ENCODE measurements around the gene KRT17. TPM values are rescaled to one million over a fixed set of nuclear protein-coding genes. Genes with fewer than 3 reads are reported as not detected.

KRT17 gene
- polyA plus RNA-seq, 1 donor from 2014 or later: not detected

DNA sequence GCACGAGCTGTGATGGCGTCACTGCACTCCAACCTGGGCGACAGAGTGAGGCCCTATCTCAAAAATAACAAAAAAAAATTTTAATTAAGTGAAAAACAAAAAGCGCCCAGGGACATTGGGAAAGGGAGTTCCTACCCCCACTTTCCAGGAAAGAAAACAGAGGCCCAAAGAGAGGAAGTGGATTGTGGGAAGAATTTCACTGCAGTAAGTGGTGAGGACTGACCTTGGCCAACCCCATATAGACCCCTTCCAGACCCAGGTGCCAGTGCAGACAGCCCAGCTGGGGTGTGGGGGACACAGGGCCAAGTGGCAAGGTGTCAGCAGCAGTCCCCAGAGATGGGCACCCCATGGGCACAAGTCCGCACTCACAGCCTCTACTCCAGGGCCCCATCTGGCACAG, 29.0 kb upstream of the KRT17 start:
- TF ChIP-seq TAF1 (IDR thresholded peaks at IDR 0.05; ENCODE audit: low read depth) (no peak), RAD21 (conservative IDR thresholded peaks at IDR 0.05) (no peak), MXI1 (conservative IDR thresholded peaks at IDR 0.05; ENCODE audit: poor library complexity, severe bottlenecking) (no peak), POLR2AphosphoS5 (IDR thresholded peaks at IDR 0.05) (no peak), EZH2 (IDR thresholded peaks at IDR 0.05; ENCODE audit: borderline replicate concordance, insufficient read depth, low read length, poor library complexity, severe bottlenecking) (no peak), EP300 (conservative IDR thresholded peaks at IDR 0.05; ENCODE audit: poor library complexity, severe bottlenecking) (no peak), SMC3 (conservative IDR thresholded peaks at IDR 0.05; ENCODE audit: poor library complexity) (no peak)
- TF ChIP-seq, protein P1, sequence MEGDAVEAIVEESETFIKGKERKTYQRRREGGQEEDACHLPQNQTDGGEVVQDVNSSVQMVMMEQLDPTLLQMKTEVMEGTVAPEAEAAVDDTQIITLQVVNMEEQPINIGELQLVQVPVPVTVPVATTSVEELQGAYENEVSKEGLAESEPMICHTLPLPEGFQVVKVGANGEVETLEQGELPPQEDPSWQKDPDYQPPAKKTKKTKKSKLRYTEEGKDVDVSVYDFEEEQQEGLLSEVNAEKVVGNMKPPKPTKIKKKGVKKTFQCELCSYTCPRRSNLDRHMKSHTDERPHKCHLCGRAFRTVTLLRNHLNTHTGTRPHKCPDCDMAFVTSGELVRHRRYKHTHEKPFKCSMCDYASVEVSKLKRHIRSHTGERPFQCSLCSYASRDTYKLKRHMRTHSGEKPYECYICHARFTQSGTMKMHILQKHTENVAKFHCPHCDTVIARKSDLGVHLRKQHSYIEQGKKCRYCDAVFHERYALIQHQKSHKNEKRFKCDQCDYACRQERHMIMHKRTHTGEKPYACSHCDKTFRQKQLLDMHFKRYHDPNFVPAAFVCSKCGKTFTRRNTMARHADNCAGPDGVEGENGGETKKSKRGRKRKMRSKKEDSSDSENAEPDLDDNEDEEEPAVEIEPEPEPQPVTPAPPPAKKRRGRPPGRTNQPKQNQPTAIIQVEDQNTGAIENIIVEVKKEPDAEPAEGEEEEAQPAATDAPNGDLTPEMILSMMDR (IDR thresholded peaks at IDR 0.05; ENCODE audit: poor library complexity, severe bottlenecking): no peak
- TF ChIP-seq, protein P2, sequence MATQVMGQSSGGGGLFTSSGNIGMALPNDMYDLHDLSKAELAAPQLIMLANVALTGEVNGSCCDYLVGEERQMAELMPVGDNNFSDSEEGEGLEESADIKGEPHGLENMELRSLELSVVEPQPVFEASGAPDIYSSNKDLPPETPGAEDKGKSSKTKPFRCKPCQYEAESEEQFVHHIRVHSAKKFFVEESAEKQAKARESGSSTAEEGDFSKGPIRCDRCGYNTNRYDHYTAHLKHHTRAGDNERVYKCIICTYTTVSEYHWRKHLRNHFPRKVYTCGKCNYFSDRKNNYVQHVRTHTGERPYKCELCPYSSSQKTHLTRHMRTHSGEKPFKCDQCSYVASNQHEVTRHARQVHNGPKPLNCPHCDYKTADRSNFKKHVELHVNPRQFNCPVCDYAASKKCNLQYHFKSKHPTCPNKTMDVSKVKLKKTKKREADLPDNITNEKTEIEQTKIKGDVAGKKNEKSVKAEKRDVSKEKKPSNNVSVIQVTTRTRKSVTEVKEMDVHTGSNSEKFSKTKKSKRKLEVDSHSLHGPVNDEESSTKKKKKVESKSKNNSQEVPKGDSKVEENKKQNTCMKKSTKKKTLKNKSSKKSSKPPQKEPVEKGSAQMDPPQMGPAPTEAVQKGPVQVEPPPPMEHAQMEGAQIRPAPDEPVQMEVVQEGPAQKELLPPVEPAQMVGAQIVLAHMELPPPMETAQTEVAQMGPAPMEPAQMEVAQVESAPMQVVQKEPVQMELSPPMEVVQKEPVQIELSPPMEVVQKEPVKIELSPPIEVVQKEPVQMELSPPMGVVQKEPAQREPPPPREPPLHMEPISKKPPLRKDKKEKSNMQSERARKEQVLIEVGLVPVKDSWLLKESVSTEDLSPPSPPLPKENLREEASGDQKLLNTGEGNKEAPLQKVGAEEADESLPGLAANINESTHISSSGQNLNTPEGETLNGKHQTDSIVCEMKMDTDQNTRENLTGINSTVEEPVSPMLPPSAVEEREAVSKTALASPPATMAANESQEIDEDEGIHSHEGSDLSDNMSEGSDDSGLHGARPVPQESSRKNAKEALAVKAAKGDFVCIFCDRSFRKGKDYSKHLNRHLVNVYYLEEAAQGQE (IDR thresholded peaks at IDR 0.05; ENCODE audit: borderline replicate concordance): no peak
- Histone ChIP-seq H3K9ac (ENCODE audit: low read length) (no peak overlapping the region), H4K20me1 (ENCODE audit: insufficient read depth) (no peaks in the 10 kb centered on the region), H3K27me3 (ENCODE audit: insufficient read depth, low read depth, low read length) (no peaks in the 10 kb centered on the region), H3K9me2 (ENCODE audit: insufficient read depth, low read length) (no peaks in the 10 kb centered on the region), H3K4me3 (ENCODE audit: low read length) (no peak overlapping the region), H2AFZ (ENCODE audit: low read depth, low read length) (no peak overlapping the region), H3K9me3 (ENCODE audit: low read length) (no peaks in the 10 kb centered on the region), H3K4me2 (ENCODE audit: low read length) (no peak overlapping the region), H3K27ac (ENCODE audit: low read length) (no peak overlapping the region), H3F3A (ENCODE audit: insufficient read depth, low read length, poor library complexity, severe bottlenecking) (no peaks in the 10 kb centered on the region), H3K36me3 (ENCODE audit: insufficient read depth, low read length) (no peaks in the 10 kb centered on the region), H3K79me2 (replicated peaks; ENCODE audit: insufficient read depth, low read length) (no peaks in the 10 kb centered on the region)

DNA sequence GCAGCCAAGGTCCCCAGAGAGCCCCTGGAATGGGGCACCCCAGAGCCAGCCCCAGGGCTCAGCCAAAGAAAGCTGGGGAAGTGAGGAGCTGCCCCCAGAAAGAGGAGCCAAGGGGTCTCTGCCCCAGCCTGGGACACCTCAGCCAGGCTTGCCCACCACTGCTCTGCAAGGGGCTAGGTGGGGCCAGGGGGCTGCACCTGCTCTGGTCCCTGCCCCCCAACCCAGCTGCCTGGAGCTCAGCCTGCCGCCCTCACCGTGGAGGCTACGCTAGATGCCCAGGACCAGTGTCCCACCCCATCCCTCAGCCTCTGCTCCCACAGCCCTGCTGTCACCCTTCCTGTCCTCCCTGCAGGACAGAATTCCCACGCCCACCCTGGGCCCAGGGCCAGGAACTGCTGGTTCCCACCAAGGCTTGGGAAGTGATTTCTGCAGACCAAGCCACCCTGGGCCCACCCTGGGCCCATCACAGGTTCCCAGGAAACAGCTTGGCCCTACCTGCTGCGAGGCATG, 28.1 kb upstream of the KRT17 start:
- no peaks in the 10 kb centered on the region for H3K36me3 ChIP-seq (ENCODE audit: insufficient read depth, low read length)
- no peaks in the 10 kb centered on the region for H3F3A ChIP-seq (ENCODE audit: insufficient read depth, low read length, poor library complexity, severe bottlenecking)
- H3K4me2 ChIP-seq (ENCODE audit: low read length): no peak overlapping the region
- no peaks in the 10 kb centered on the region for H3K9me3 ChIP-seq (ENCODE audit: low read length)
- H3K27ac ChIP-seq (ENCODE audit: low read length): no peak overlapping the region
- no peak overlapping the region for H3K4me3 ChIP-seq (ENCODE audit: low read length)
- H3K9me2 ChIP-seq (ENCODE audit: insufficient read depth, low read length): no peaks in the 10 kb centered on the region
- no peaks in the 10 kb centered on the region for H4K20me1 ChIP-seq (ENCODE audit: insufficient read depth)
- TF ChIP-seq, protein P2 (IDR thresholded peaks at IDR 0.05; ENCODE audit: borderline replicate concordance): no peak
- TF ChIP-seq SMC3 (conservative IDR thresholded peaks at IDR 0.05; ENCODE audit: poor library complexity) (no peak), EP300 (conservative IDR thresholded peaks at IDR 0.05; ENCODE audit: poor library complexity, severe bottlenecking) (no peak), MXI1 (conservative IDR thresholded peaks at IDR 0.05; ENCODE audit: poor library complexity, severe bottlenecking) (no peak), EZH2 (IDR thresholded peaks at IDR 0.05; ENCODE audit: borderline replicate concordance, insufficient read depth, low read length, poor library complexity, severe bottlenecking) (no peak), POLR2AphosphoS5 (IDR thresholded peaks at IDR 0.05) (no peak), TAF1 (IDR thresholded peaks at IDR 0.05; ENCODE audit: low read depth) (no peak)
- peaks cover 4% of the 10 kb centered on the region for H3K27me3 ChIP-seq (ENCODE audit: insufficient read depth, low read depth, low read length)
- H2AFZ ChIP-seq (ENCODE audit: low read depth, low read length): no peak overlapping the region
- no peak overlapping the region for H3K9ac ChIP-seq (ENCODE audit: low read length)
- H3K79me2 ChIP-seq (replicated peaks; ENCODE audit: insufficient read depth, low read length): no peaks in the 10 kb centered on the region

Data from neural cell (in vitro differentiated cells).